NT2/D1 (cell line): Measurements from ENCODE around the gene NRDC.

Experiments used
- SUZ12 ChIP-seq: IDR thresholded peaks from 2 replicates; pipeline ENCODE4 v1.6.1; 2011; ENCODE audit not compliant: insufficient read length, insufficient read depth; ENCODE audit errors: extremely low read depth
- YY1 ChIP-seq: IDR thresholded peaks from 2 replicates; pipeline ENCODE4 v1.6.1; 2011; ENCODE audit not compliant: insufficient read length, insufficient read depth

- TF ChIP-seq YY1 (no peak), SUZ12 (no peak)
These were observed 21.8 kb downstream of the NRDC start for GRCh38 chr1:51856745-51857144.
